HFFc6 (cell line): Measurements from ENCODE around the gene SKIC3. TPM values are rescaled to one million over a fixed set of nuclear protein-coding genes. Genes with fewer than 3 reads are reported as not detected.

Experiments
- DNase-seq: peaks from one replicate; pipeline ENCODE4 v3.0.0-alpha.2; 2018
- H3K27ac Mint-ChIP-seq: 2 replicates; pipeline ENCODE4 v1.8.0; 2020; ENCODE audit warnings: mild to moderate bottlenecking, mixed read lengths
- H3K27me3 Mint-ChIP-seq: 2 replicates; pipeline ENCODE4 v1.8.0; 2021; ENCODE audit warnings: mild to moderate bottlenecking, moderate library complexity, mixed read lengths; ENCODE audit not compliant: insufficient read depth
- H3K36me3 Mint-ChIP-seq: 2 replicates; pipeline ENCODE4 v1.8.0; 2021; ENCODE audit warnings: low read depth, mixed read lengths
- H3K4me1 Mint-ChIP-seq: 2 replicates; pipeline ENCODE4 v1.8.0; 2020; ENCODE audit warnings: low read depth, mixed read lengths
- H3K4me3 Mint-ChIP-seq: 2 replicates; pipeline ENCODE4 v1.8.0; 2020; ENCODE audit warnings: mild to moderate bottlenecking, moderate library complexity, mixed read lengths
- H3K9me3 Mint-ChIP-seq: 2 replicates; pipeline ENCODE4 v1.8.0; 2020; ENCODE audit warnings: mild to moderate bottlenecking, mixed read lengths
- CTCF ChIP-seq: fragments of 200-600 bp; sonication (generic); IDR thresholded peaks from 2 replicates; pipeline ENCODE4 v1.5.0; 2021; ENCODE audit warnings: antibody characterized with exemption, mild to moderate bottlenecking
- total RNA-seq, 6 experiments: library from RNA; stranded (reverse); fragmentation: NEBNext Ultra II Directional; extraction: Animal tissue kit (Norgen Biotek cat#: 25700); gene quantifications; 2 replicates in 1 of 6; 3 replicates in 5 of 6; pipeline ENCODE4 v1.2.3, GENCODE V29; 2021

Gene SKIC3
- total RNA-seq, 6 experiments from 2014 or later: 102 to 113 (median 110) TPM

- peaks cover 11% of the 10 kb centered on the region for H3K9me3 Mint-ChIP-seq
Measured at GRCh38 chr5:95564450-95564849, 9.7 kb upstream of the SKIC3 start.

GRCh38 chr5:95563367-95563766 is 8.6 kb upstream of the SKIC3 start:
- peaks cover 3% of the 10 kb centered on the region; the same call in 1 of the 2 replicates for H3K27me3 Mint-ChIP-seq
- DNase-seq: no peak
- peaks cover 11% of the 10 kb centered on the region for H3K9me3 Mint-ChIP-seq
- TF ChIP-seq CTCF: no peak
- H3K27ac Mint-ChIP-seq: no peak overlapping the region
- no peak overlapping the region for H3K4me3 Mint-ChIP-seq
- H3K36me3 Mint-ChIP-seq: peaks cover 35% of the 10 kb centered on the region
- H3K4me1 Mint-ChIP-seq: peaks cover 25% of the 10 kb centered on the region

More at GRCh38 chr5:95564450-95564849, 9.7 kb upstream of the SKIC3 start:
- no peak for DNase-seq
- no peak overlapping the region for H3K4me3 Mint-ChIP-seq
- H3K36me3 Mint-ChIP-seq: peaks cover 36% of the 10 kb centered on the region
- TF ChIP-seq CTCF: no peak
- H3K27me3 Mint-ChIP-seq: peaks cover 3% of the 10 kb centered on the region; the same call in 1 of the 2 replicates
- H3K27ac Mint-ChIP-seq: peak overlapping the region; percentile 24; the same call in 1 of the 2 replicates
- peaks cover 28% of the 10 kb centered on the region for H3K4me1 Mint-ChIP-seq

GRCh38 chr5:95562282-95562681 is 7.5 kb upstream of the SKIC3 start:
- Mint-ChIP-seq H3K27me3 (peaks cover 3% of the 10 kb centered on the region; the same call in 1 of the 2 replicates), H3K4me1 (peaks cover 36% of the 10 kb centered on the region), H3K27ac (no peak overlapping the region), H3K4me3 (no peak overlapping the region), H3K9me3 (peaks cover 11% of the 10 kb centered on the region), H3K36me3 (peaks cover 29% of the 10 kb centered on the region)
- no peak for DNase-seq
- TF ChIP-seq CTCF: no peak

- no peaks in the 10 kb centered on the region for H3K9me3 Mint-ChIP-seq
- H3K36me3 Mint-ChIP-seq: peaks cover 12% of the 10 kb centered on the region; the same call in 1 of the 2 replicates
- H3K27ac Mint-ChIP-seq: peak overlapping the region; percentile 12; the same call in 1 of the 2 replicates
- no peaks in the 10 kb centered on the region; the same call in 1 of the 2 replicates for H3K27me3 Mint-ChIP-seq
- peaks cover 34% of the 10 kb centered on the region for H3K4me1 Mint-ChIP-seq
- TF ChIP-seq CTCF: no peak
- peak overlapping the region; percentile 46 for H3K4me3 Mint-ChIP-seq
- DNase-seq: no peak
Measured at GRCh38 chr5:95557841-95558240, 3.1 kb upstream of the SKIC3 start.

- no peak for DNase-seq
- Mint-ChIP-seq H3K27me3 (no peaks in the 10 kb centered on the region; the same call in 1 of the 2 replicates), H3K4me3 (peak overlapping the region; percentile 93), H3K4me1 (peaks cover 51% of the 10 kb centered on the region), H3K27ac (peak overlapping the region; percentile 88), H3K9me3 (no peaks in the 10 kb centered on the region), H3K36me3 (peaks cover 18% of the 10 kb centered on the region)
- TF ChIP-seq CTCF: no peak
Measured at GRCh38 chr5:95555553-95555952, 776 bp upstream of the SKIC3 start.

- Mint-ChIP-seq H3K9me3 (no peaks in the 10 kb centered on the region), H3K36me3 (peaks cover 19% of the 10 kb centered on the region), H3K27me3 (no peaks in the 10 kb centered on the region; the same call in 1 of the 2 replicates), H3K4me1 (peaks cover 51% of the 10 kb centered on the region), H3K4me3 (peak overlapping the region; percentile 93), H3K27ac (peak overlapping the region; percentile 88)
- no peak for TF ChIP-seq CTCF
- no peak for DNase-seq
Measured at GRCh38 chr5:95554331-95554646, 488 bp downstream of the SKIC3 start.
